OCI-LY1 (cell line): Measurements from ENCODE around the gene RGS17.
A peak's percentile ranks its signal among the peaks of the same experiment; 100 is the strongest.

ENCODE experiments used
- H2AFZ ChIP-seq: fragments of 200-600 bp; sonication (generic), shearing (Covaris generic); 2 replicates; pipeline ENCODE4 v1.6.0; 2014; ENCODE audit warnings: antibody characterized with exemption, mild to moderate bottlenecking, low read length
- H3F3A ChIP-seq: fragments of 200-600 bp; sonication (generic), shearing (Covaris generic); 2 replicates; pipeline ENCODE4 v1.6.0; 2014; ENCODE audit warnings: mild to moderate bottlenecking, antibody characterized with exemption, low read length, moderate library complexity; ENCODE audit not compliant: insufficient read depth
- H3K27ac ChIP-seq: fragments of 200-600 bp; sonication (generic); 2 replicates; pipeline ENCODE4 v1.5.1; 2014; ENCODE audit warnings: low read length, mixed run types, mild to moderate bottlenecking, low read depth; ENCODE audit not compliant: poor library complexity, severe bottlenecking
- H3K27me3 ChIP-seq: fragments of 200-600 bp; sonication (generic); 2 replicates; pipeline ENCODE4 v1.6.0; 2014; ENCODE audit warnings: antibody characterized with exemption, mild to moderate bottlenecking, low read length, moderate library complexity; ENCODE audit not compliant: insufficient read depth
- H3K36me3 ChIP-seq: fragments of 200-600 bp; sonication (generic); 2 replicates; pipeline ENCODE4 v1.6.1; 2014; ENCODE audit warnings: mild to moderate bottlenecking, antibody characterized with exemption, low read length, moderate library complexity, mixed read lengths; ENCODE audit not compliant: insufficient read depth
- H3K4me1 ChIP-seq: fragments of 200-600 bp; sonication (generic); 2 replicates; pipeline ENCODE4 v1.5.1; 2014; ENCODE audit warnings: mild to moderate bottlenecking, low read length, moderate library complexity; ENCODE audit not compliant: insufficient read depth, severe bottlenecking
- H3K4me2 ChIP-seq: fragments of 200-600 bp; sonication (generic), shearing (Covaris generic); 2 replicates; pipeline ENCODE4 v1.6.1; 2014; ENCODE audit warnings: low read length
- H3K4me3 ChIP-seq: fragments of 200-600 bp; sonication (generic); 2 replicates; pipeline ENCODE4 v1.5.1; 2014; ENCODE audit warnings: low read length, low read depth, mild to moderate bottlenecking, mixed read lengths; ENCODE audit not compliant: poor library complexity, severe bottlenecking
- H3K79me2 ChIP-seq: fragments of 200-600 bp; shearing (Covaris generic); 2 replicates; pipeline ENCODE4 v1.6.1; 2016; ENCODE audit warnings: mixed run types, low read length, mixed read lengths; ENCODE audit not compliant: insufficient read depth
- H3K9ac ChIP-seq: fragments of 200-600 bp; sonication (generic), shearing (Covaris generic); 2 replicates; pipeline ENCODE4 v1.6.1; 2014; ENCODE audit warnings: mild to moderate bottlenecking, low read length, mixed read lengths
- H3K9me2 ChIP-seq: fragments of 200-600 bp; sonication (generic), shearing (Covaris generic); 2 replicates; pipeline ENCODE4 v1.6.1; 2014; ENCODE audit warnings: low read depth, mild to moderate bottlenecking, low read length, mixed read lengths
- H3K9me3 ChIP-seq: fragments of 200-600 bp; shearing (Covaris generic); 2 replicates; pipeline ENCODE4 v1.6.1; 2014; ENCODE audit warnings: low read length, mixed read lengths
- H4K20me1 ChIP-seq: fragments of 200-600 bp; sonication (generic), shearing (Covaris generic); 2 replicates; pipeline ENCODE4 v1.6.0; 2016; ENCODE audit warnings: mild to moderate bottlenecking, low read length; ENCODE audit not compliant: insufficient read depth
- EZH2 ChIP-seq: fragments of 200-600 bp; sonication (generic), shearing (Covaris generic); IDR thresholded peaks from 2 replicates; pipeline ENCODE4 v1.8.0; 2017; ENCODE audit warnings: borderline replicate concordance, mixed run types, mild to moderate bottlenecking, antibody characterized with exemption, low read length, moderate library complexity, mixed read lengths
- TF ChIP-seq, protein P1 (sequence below): fragments of 200-600 bp; sonication (generic), shearing (Covaris generic); IDR thresholded peaks from 2 replicates; pipeline ENCODE4 v1.5.1; 2017; ENCODE audit warnings: mild to moderate bottlenecking, antibody characterized with exemption, low read length, moderate library complexity, mixed read lengths

Gene RGS17

DNA sequence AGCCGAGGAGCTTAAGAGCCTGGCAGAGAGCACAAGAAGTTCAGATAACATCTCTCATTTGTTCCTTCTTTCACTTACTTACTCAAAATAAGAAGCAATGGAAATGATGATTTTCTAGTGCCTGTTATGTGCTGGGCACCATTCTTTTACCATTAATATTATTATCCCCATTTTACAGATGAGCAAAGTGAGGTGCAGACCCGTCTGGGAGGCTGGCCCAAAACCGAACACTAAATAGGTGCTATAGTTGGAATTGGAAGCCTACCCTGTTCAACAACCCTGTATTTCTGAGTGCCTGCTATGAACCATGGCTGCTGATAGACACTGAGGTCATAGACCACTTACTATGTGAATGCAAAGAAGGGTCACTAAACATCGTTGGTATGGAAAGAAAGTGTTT is 103.6 kb downstream of the RGS17 start:
- no peak overlapping the region for H3K4me2 ChIP-seq
- H3F3A ChIP-seq: no peaks in the 10 kb centered on the region
- H3K27me3 ChIP-seq: no peaks in the 10 kb centered on the region
- H3K4me3 ChIP-seq: no peak overlapping the region
- no peak overlapping the region for H3K9ac ChIP-seq
- H3K79me2 ChIP-seq: no peaks in the 10 kb centered on the region
- no peaks in the 10 kb centered on the region for H4K20me1 ChIP-seq
- H3K4me1 ChIP-seq: no peaks in the 10 kb centered on the region
- no peak for TF ChIP-seq EZH2
- TF ChIP-seq, protein P1, sequence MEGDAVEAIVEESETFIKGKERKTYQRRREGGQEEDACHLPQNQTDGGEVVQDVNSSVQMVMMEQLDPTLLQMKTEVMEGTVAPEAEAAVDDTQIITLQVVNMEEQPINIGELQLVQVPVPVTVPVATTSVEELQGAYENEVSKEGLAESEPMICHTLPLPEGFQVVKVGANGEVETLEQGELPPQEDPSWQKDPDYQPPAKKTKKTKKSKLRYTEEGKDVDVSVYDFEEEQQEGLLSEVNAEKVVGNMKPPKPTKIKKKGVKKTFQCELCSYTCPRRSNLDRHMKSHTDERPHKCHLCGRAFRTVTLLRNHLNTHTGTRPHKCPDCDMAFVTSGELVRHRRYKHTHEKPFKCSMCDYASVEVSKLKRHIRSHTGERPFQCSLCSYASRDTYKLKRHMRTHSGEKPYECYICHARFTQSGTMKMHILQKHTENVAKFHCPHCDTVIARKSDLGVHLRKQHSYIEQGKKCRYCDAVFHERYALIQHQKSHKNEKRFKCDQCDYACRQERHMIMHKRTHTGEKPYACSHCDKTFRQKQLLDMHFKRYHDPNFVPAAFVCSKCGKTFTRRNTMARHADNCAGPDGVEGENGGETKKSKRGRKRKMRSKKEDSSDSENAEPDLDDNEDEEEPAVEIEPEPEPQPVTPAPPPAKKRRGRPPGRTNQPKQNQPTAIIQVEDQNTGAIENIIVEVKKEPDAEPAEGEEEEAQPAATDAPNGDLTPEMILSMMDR: no peak
- H3K36me3 ChIP-seq: no peaks in the 10 kb centered on the region
- H3K9me3 ChIP-seq: no peaks in the 10 kb centered on the region
- no peak overlapping the region for H2AFZ ChIP-seq
- H3K9me2 ChIP-seq: no peaks in the 10 kb centered on the region
- no peak overlapping the region for H3K27ac ChIP-seq

DNA sequence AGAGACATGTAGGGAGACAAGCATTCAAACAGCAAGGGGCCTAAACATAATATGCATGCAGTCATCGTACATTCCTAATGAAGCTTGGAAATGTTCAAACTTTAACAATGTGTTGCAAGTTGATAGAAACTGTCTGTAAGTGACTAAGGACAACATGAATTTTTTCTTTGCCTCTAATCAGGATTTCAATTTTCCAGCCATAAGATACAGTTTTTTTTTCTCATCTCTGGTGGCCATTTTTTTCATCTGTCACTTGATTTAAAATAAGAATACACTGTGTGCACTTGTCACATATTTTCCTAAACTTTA is 106.4 kb downstream of the RGS17 start:
- Histone ChIP-seq H3K9me3 (no peaks in the 10 kb centered on the region), H3K36me3 (no peaks in the 10 kb centered on the region), H3K9me2 (no peaks in the 10 kb centered on the region), H3K4me3 (no peak overlapping the region), H3K9ac (no peak overlapping the region), H3F3A (no peaks in the 10 kb centered on the region), H3K79me2 (no peaks in the 10 kb centered on the region), H3K4me2 (no peak overlapping the region), H3K4me1 (no peaks in the 10 kb centered on the region), H3K27me3 (no peaks in the 10 kb centered on the region), H3K27ac (no peak overlapping the region), H2AFZ (no peak overlapping the region), H4K20me1 (no peaks in the 10 kb centered on the region)
- TF ChIP-seq, protein P1: no peak
- TF ChIP-seq EZH2: no peak

DNA sequence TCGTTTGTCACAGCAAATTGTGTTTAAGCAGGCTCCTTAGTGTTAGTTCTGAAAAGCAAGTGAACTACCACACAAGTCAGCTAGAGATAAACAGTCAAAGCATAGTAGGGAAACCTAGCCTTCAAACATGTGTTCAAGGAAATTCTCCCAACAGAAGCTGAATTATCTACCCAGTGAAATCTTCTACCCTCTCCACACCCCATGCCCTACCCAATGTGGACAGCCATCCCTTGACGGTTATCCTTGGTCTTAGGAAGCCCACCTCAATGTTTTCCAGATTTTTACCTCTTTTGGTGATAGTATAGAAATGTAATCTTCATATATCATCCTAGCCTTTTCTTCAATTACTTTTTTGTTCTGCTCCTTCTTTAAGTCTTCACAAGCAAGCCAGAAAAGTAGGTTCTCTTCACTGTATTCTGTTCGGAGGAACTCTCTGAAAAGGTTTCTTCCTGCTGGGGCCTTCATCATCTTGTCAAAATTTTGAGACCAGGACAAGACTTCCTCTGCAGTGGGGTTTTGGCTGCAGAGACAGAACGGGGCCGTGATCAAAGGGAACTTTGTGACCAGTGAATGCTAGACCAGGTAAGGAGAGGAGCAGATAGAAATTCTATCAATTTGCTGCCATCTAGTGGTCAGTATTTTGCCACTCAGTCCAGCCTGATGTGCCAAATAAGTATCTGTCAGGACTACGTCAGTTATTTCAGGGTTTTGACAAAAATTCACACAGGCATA is 106.9 kb downstream of the RGS17 start:
- H3K9me3 ChIP-seq: no peaks in the 10 kb centered on the region
- TF ChIP-seq EZH2: no peak
- TF ChIP-seq, protein P1: peak; percentile 78
- no peak overlapping the region for H2AFZ ChIP-seq

More for the DNA sequence above, 106.9 kb downstream of the RGS17 start:
- H3K36me3 ChIP-seq: no peaks in the 10 kb centered on the region
- no peaks in the 10 kb centered on the region for H3K9me2 ChIP-seq
- H3K27ac ChIP-seq: no peak overlapping the region
- H3K27me3 ChIP-seq: no peaks in the 10 kb centered on the region
- no peaks in the 10 kb centered on the region for H3F3A ChIP-seq
- no peaks in the 10 kb centered on the region for H4K20me1 ChIP-seq
- H3K9ac ChIP-seq: no peak overlapping the region
- H3K4me3 ChIP-seq: no peak overlapping the region
- H3K4me2 ChIP-seq: no peak overlapping the region
- H3K79me2 ChIP-seq: no peaks in the 10 kb centered on the region
- no peaks in the 10 kb centered on the region for H3K4me1 ChIP-seq
